Activated T-cell treated with anti-CD3 and anti-CD28 coated beads for 1 hour (primary cell): Measurements from ENCODE around the gene EEF2.
A peak's percentile ranks its signal among the peaks of the same experiment; 100 is the strongest.

ENCODE experiments used
- DNase-seq: peaks from one replicate; pipeline ENCODE4 v3.0.0-alpha.2; 2020; ENCODE audit warnings: low read depth

EEF2 gene

GRCh38 chr19:3984584-3984907 is 717 bp downstream of the EEF2 start:
- no peak for DNase-seq

DNA sequence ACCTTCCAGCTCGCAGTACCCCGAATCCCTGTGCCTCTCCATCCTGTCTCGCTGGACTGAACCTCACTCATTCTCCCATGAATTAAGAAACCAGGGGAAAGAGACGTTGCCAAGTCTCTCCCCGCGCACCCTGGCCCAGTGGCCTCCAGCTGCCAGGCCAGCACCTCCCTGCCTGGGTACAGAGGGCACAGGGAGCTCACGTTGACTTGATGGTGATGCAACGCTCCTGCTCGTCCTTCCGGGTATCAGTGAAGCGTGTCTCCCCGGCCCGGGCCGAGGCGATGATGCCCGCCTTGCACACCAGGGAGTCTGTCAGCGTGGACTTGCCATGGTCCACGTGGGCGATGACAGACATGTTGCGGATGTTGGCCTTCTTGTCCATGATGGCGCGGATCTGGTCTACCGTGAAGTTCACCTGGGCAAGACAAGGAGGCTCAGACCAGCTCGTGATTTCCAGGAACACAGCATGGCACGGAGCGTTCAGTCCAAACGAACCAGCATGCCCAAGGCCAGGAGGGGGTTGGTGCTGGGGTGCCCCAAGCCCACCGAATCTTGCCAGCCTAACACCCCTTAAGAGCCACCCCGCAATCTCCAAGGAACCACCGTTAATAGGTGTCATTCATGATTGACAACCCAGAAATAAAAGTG is 1.2 kb downstream of the EEF2 start:
- DNase-seq, result no peak

GRCh38 chr19:3983542-3983914 is 1.7 kb downstream of the EEF2 start:
- no peak for DNase-seq

DNA sequence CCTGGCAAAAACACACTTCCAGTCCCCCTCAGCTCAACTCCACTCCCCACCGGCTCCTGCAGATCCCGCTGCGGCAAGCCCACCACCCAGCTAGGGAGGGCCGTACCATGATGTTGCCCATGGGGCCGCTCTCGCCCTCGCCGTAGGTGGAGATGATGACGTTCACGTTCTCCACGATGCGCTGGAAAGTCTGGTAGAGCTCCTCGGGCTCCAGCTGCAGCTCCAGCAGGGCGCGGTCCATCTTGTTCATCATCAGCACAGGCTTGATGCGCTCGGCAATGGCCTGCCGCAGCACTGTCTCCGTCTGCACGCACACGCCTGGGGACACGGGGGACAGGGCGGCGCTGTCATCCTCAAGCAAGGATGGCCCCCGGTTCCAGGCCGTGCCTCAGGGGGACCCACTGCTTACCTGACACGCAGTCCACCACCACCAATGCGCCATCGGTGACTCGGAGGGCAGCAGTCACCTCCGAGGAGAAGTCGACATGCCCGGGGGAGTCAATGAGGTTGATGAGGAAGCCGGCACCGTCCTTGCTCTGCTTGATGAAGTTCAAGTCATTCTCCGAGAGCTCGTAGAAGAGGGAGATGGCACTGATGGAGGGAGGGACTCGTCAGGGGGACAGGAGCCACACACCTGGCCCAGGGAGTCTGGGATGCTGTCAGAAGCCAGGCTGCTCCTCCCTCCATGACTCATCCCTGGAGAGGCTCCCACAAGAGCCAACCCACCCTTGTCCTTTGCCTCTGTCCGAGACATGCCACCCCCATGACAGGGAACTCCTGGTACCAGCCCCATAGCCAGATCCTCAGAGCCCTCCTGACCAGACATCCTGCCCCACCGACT is 2.3 kb downstream of the EEF2 start:
- DNase-seq, result no peak

DNA sequence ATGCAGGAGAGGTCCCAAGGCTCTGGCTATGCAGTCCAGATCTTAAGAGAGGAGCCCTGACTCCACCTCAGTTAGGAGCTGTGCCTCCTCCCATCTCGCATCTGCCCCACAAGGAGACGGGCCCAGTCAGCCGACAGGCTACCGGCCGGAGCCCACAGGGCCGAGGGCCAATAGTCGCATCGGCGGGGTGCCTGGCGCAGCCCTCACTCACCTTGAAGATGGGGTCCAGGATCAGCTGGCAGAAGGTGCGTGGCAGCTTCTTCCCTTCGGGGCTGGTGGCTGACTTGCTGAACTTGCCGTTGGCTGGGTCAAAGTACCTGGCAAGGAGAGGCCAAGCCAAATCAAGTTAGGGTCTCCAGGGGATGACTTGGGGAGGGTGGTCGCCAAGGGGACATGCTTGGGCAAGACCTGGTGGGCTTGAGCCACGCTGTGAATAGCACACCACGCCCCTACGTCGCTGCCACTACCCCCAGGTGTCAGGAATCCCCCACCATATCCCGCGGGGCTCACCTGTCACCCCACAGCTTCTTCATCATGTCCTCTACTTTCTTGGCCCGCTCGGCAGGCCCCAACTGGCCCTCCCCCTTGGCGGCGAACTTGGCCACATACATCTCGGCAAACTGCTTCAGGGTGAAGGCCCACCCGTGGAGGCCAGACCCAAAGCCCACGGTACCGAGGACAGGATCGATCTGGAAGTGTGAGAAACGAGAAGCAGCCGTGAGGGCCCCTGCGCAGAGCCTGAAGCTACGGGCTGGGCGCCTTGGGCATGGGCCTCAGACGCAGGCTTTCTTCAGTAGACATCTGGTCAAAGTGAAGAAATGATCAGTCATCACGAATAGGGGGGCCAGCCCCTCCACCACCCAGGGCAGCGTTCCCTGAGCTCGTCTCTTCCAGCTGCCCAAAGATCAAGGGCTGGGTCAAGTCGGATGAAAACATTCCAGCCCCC is 3.3 kb downstream of the EEF2 start:
- DNase-seq, result no peak

GRCh38 chr19:3981373-3981735 is 3.9 kb downstream of the EEF2 start:
- DNase-seq, result no peak

- no peak for DNase-seq
These were observed 4.7 kb downstream of the EEF2 start for GRCh38 chr19:3980353-3981251.

- no peak for DNase-seq
These were observed 5.5 kb downstream of the EEF2 start for GRCh38 chr19:3979674-3980352.

GRCh38 chr19:3979289-3979673 is 6.0 kb downstream of the EEF2 start:
- no peak for DNase-seq

DNA sequence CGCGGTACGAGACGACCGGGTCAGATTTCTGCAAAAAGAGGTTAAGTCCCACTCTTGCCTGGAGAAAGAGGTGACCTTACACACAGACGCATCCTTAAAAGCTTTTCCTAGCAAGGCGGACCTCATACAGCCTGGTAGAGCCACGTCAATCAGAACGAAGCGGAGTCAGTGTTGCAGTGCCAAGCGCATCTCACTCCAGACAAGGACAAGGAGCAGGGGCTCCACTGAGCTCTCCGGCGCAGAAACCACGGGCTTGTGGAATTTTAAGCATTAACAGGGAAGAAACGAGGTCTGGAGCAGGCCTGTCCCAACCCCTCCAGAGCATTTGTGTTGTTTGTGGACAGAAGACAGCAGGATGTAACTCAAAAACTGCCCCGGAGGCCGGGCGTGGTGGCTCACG is 7.1 kb downstream of the EEF2 start:
- DNase-seq, result no peak

GRCh38 chr19:3977242-3978143 is 7.8 kb downstream of the EEF2 start:
- no peak for DNase-seq

DNA sequence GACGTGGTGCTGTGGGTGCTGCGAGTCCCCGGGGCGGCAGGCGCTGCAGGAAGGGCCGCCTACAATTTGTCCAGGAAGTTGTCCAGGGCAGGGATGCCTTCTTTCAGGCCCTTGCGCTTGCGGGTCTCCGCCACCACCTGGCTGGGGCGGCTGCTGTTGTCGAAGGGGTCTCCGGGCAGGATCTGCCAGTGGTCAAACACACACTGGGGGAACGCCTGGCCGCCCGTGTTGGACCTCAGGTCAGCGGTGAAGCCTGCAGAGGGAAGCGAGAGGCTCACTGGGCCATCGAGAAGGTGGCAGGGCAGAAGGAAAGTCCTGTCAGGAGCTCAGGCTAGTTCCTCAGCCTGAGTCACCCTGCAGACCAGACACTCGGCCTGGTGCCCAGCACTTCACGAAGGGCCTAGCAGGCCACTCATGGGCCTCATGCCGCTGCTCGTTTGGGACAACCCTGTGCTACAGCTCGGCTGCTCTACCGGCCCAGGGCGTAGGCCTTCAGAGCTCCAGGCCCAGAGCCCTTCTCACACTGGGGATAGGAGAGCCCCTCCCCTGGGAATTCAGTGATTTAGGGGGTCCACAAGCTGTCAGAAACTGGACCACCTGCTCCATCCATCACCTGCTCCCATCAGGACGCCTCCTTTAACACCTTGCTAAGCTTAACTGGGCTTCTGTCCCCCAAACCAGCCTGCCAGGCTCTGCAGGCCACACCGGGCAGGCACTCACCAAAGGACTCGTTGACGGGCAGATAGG is 8.6 kb downstream of the EEF2 start:
- DNase-seq, result no peak

DNA sequence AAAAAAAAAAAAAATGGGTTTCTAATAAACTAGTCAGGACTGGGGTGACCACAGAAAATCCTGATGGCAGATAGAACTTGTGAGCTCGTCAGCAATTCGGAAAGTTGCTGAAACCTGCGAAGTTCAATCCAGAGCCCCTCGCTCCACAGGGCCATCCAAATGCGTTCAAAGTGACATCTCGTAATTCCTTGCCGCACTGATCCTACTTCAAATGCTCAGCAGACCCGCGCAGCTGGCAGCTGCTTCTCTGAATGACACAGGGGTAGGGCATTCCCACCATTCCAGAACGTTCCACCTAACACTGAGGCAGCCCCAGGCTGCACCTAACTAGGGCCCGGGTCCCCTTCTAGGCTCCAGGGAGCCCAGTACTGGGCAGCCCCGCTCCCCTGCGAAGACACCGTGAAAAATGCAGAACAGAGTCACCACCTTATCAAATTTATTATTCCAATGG is 9.6 kb downstream of the EEF2 start:
- no peak for DNase-seq

DNA sequence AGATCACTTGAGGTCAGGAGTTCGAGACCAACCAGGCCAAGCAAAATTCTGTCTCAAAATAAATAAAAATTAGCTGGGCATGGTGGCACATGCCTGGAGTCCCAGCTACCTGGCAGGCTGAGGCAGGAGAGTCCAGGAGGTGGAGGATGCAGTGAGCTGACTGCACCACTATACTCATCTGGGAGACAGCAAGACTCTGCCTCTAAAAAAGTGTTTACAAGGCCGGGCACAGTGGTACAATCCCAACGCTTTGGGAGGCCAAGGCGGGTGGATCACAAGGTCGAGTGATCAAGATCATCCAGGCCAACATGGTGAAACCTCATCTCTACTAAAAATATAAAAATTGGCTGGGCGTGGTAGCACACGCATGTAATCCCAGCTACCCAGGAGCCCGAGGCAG is 10.1 kb downstream of the EEF2 start:
- no peak for DNase-seq

- peak; percentile 89 for DNase-seq
These were observed 14.3 kb downstream of the EEF2 start, which contains the start of gene DAPK3 for GRCh38 chr19:3970808-3971598. Gene DAPK3, minus strand, starts transcription at chr19:3971099. Its CDS starts 1,364 bp downstream, at chr19:3969735.

DNA sequence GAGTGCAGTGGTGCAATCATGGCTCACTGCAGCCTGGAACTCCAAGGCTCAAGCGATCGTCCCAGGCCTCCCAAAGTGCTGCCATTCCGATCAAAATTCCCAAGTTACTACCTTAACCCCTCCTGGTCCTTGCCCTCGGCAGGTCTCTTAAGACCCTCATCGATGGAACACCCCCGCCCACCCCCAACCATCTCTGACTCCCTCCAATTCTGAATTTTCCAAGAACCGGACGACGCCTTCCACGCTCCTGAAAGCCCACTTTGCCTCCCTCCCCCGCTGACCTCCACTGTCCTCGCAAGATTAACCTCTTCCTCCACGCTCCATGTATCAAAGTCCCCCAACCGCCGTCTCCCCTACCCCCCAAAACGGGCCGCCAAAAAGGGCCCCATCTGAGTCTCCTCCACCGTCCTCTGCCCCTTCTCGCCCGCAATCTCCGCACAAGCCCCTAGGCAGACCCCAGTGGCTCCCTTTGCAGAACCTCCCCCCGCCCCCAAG is 14.9 kb downstream of the EEF2 start:
- no peak for DNase-seq

- DNase-seq, result no peak
These were observed 15.6 kb downstream of the EEF2 start for GRCh38 chr19:3969435-3970312.
